Body of pancreas (tissue), 4 donors: ENCODE data around the gene EPOP. TPM values are rescaled to one million over a fixed set of nuclear protein-coding genes. Genes with fewer than 3 reads are reported as not detected.

Experiments
- ATAC-seq: fragments of 150-250 bp; one replicate; pipeline ENCODE4 v1.9.1; 2016
- DNase-seq, 4 donors: peaks; one replicate each; pipeline ENCODE4 v3.0.0-alpha.2; 2019
- H3K27ac ChIP-seq, 4 donors: fragments of 200-600 bp; sonication (generic); 1 replicate in 3 of 4; 2 replicates in 1 of 4; pipeline versions ENCODE4 v1.5.1 to v1.6.1; 2016 to 2019; ENCODE audit warnings: mild to moderate bottlenecking in 1 of 4, mixed read lengths in 1 of 4, moderate library complexity in 1 of 4
- H3K27me3 ChIP-seq, 2 donors: fragments of 200-600 bp; sonication (generic); one replicate each; pipeline ENCODE4 v1.6.0; 2016; ENCODE audit warnings: mild to moderate bottlenecking in 1 of 2
- H3K36me3 ChIP-seq, 2 donors: fragments of 200-600 bp; sonication (generic); replicated peaks in 1 of 2; 2 replicates each; pipeline ENCODE4 v1.5.1; 2016; ENCODE audit warnings: low read depth in 2 of 2; ENCODE audit not compliant: insufficient read depth in 1 of 2
- H3K4me1 ChIP-seq: fragments of 200-600 bp; sonication (generic); one replicate; pipeline ENCODE4 v1.6.0; 2016
- H3K4me3 ChIP-seq, 2 donors: fragments of 200-600 bp; sonication (generic); 1 replicate in 1 of 2; 2 replicates in 1 of 2; pipeline ENCODE4 v1.5.1; 2016 to 2019
- H3K9me3 ChIP-seq, 3 donors: fragments of 200-600 bp; sonication (generic); 1 replicate in 2 of 3; 2 replicates in 1 of 3; pipeline ENCODE4 v1.5.1; 2016
- POLR2A ChIP-seq, 3 donors: fragments of 450-650 bp; IDR thresholded peaks; one replicate each; pipeline ENCODE4 v1.6.1; 2016; ENCODE audit warnings: antibody characterized with exemption in 3 of 3, mild to moderate bottlenecking in 2 of 3
- WGBS, 2 donors: methylation state at CpG; one replicate each; pipeline ENCODE4 v1.1.5; 2017; 5-methylcytosine and 5-hydroxymethylcytosine counted together
- intact Hi-C: fragments of 100-400 bp; cut with DNase I; formaldehyde crosslinking; loops from one replicate; pipeline ENCODE4 v1.15.1; 2023
- total RNA-seq, 2 donors: library from RNA; depleted of rRNA; stranded (reverse); fragments of >200 nt; gene quantifications; one replicate each; pipeline ENCODE4 v1.1.0, GENCODE V29; 2016
- TF ChIP-seq, protein P1 (sequence below), 7 experiments: fragments of 450-650 bp in 4 of 7; fragments of 200-600 bp in 3 of 7; sonication (generic) in 3 of 7; IDR thresholded peaks; one replicate each; pipeline ENCODE4 v1.5.1; 2016 to 2019; ENCODE audit warnings: antibody characterized with exemption in 7 of 7

The EPOP gene
- total RNA-seq, 2 donors from 2014 or later = 3.9 to 11.2 TPM

DNA sequence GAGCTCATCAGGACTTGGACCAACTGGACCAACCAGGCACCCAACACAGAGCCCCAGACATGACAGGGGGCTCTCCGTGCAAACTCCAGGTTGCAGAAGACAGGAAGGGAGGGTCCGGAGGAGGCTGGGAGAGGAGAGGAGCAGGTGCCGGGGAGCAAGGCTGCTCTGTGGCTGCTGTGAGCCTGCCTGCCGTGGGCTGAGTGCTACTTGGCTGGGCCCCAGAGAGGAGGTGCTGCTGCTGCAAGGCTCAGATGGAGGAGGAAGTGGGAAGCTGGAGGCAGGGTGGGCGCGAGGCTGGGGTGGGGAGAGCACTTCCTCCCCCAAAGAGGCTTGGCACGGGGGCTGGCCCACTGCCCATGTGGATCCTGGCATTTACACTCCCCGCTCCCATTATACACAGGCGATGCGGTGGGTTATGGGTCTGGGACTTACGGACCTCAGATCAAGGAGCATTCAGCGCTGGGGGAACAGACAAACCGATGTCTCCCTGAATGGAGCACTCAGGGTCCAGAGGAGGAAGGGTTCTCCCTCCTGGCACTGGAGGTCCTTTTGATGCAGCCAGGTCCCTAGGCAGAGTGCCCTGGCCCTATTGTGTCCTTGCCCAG is 15.9 kb downstream of the EPOP start:
- 40 to 47% methylated on average over 7 to 13 of the region's 13 CpGs for WGBS, 2 donors
- Histone ChIP-seq H3K4me1 (peaks cover 15% of the 10 kb centered on the region), H3K9me3 (no peaks in the 10 kb centered on the region), H3K27ac (peak overlapping the region in 1 of 4 donors; percentile 61), H3K4me3 (no peak overlapping the region), H3K27me3 (peaks cover 0 to 13% of the 10 kb centered on the region in 2 donors), H3K36me3 (no peaks in the 10 kb centered on the region)
- TF ChIP-seq, protein P1, sequence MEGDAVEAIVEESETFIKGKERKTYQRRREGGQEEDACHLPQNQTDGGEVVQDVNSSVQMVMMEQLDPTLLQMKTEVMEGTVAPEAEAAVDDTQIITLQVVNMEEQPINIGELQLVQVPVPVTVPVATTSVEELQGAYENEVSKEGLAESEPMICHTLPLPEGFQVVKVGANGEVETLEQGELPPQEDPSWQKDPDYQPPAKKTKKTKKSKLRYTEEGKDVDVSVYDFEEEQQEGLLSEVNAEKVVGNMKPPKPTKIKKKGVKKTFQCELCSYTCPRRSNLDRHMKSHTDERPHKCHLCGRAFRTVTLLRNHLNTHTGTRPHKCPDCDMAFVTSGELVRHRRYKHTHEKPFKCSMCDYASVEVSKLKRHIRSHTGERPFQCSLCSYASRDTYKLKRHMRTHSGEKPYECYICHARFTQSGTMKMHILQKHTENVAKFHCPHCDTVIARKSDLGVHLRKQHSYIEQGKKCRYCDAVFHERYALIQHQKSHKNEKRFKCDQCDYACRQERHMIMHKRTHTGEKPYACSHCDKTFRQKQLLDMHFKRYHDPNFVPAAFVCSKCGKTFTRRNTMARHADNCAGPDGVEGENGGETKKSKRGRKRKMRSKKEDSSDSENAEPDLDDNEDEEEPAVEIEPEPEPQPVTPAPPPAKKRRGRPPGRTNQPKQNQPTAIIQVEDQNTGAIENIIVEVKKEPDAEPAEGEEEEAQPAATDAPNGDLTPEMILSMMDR (IDR thresholded peaks at IDR 0.05) = no peak
- no peak for DNase-seq
- ATAC-seq = no peak
- intact Hi-C loops = no loop called here

DNA sequence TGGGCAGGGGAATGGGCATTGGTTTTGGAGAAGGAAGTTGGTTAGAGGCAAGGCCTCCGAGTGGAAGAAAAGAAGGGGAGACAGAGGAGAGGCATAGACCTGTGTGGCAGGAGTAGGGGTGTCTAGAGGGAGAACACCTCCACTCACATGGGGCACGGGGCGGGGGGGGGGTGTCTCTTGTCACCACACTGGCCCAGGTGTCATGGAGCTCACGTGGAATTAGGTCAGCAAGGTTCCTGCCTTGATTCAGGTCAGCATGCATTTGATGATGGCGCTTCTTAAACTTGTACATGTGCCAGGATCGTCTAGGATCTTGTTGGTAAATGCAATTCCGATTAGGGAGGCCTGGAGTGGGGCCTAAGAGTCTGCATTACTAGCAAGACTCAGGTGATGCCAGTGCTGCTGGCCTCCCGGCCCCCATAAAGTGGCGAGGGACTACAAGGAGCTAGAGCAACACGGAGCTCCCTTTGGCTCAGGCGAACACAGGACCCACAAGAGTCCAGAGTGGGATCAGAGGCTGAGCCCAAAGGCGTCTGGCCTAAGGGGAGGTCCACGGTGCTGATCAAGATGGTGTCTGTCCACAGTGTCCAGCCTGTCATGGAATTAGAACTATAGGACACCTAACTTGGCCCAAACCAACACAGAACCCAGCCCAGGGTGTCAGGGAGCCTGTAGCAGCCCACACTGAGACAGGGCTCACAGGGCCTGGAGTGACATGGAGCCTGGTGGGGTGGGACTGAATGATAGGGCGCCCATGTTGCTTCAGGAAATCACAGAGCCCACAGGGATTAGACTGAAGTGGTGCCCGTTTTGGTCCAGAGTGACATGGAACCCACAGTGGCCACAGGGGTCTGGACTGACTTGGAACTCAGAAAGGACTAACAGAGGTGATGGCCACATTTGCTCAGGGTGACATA is 16.7 kb downstream of the EPOP start:
- TF ChIP-seq POLR2A (IDR thresholded peaks at IDR 0.05) = no peak
- TF ChIP-seq, protein P1 (IDR thresholded peaks at IDR 0.05) = no peak
- Histone ChIP-seq H3K27ac (peak overlapping the region in 3 of 4 donors; percentile 61 to 75 (median 65)), H3K36me3 (no peaks in the 10 kb centered on the region), H3K4me1 (peaks cover 12% of the 10 kb centered on the region), H3K27me3 (peaks cover 0 to 13% of the 10 kb centered on the region in 2 donors), H3K4me3 (no peak overlapping the region), H3K9me3 (no peaks in the 10 kb centered on the region)
- intact Hi-C loops = no loop called here
- no peak for ATAC-seq
- no peak for DNase-seq
- WGBS, 2 donors = 54 to 68% methylated on average over 6 to 15 of the region's 15 CpGs

DNA sequence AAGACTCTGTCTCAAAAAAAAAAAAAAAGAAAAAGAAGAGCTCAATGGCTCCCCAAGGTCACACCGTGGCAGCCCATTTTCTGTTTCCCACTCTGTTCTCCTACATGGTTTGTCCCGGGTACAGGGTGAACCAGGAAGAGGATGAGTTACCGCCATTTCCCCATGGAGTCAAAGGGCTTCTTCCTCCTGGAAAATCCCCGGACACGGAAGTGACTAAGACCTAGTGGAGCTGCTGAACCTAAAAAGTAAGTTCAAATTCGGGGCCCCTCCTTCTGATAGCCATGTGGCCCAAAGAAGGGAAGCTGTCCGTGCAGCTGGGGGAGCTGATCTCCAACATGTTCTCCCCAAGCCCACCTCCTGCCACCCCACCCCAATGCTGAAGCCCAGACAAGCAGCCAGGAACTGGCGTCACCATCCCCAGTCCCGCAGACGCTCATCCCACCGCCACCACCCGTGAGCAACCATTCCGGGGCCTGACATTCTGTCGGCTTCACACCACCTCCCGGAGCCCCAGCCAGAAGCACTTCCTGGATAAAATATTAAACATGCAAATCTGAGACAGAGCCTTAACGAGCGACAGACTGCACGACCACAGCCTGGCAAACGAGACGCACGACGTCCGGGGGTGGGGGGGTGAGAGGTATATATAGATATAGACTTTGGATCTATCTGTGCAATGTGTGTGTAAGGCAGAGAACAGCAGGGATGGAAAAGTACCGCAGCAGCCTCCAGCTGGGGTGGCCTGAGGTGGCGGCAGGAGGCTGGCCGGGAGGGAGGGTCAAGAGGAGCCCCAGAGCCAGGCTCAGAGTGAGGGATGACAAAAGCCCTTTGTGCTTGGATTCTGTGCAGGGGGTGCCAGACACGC is 17.6 kb downstream of the EPOP start:
- TF ChIP-seq, protein P1 (IDR thresholded peaks at IDR 0.05) = no peak
- TF ChIP-seq POLR2A (IDR thresholded peaks at IDR 0.05) = peak in 1 of 3 donors; percentile 29
- Histone ChIP-seq H3K27me3 (peaks cover 0 to 13% of the 10 kb centered on the region in 2 donors), H3K36me3 (no peaks in the 10 kb centered on the region), H3K9me3 (no peaks in the 10 kb centered on the region), H3K27ac (peak overlapping the region; percentile 11 to 75 (median 63)), H3K4me1 (peaks cover 10% of the 10 kb centered on the region), H3K4me3 (no peak overlapping the region)
- DNase-seq = peak; percentile 27 to 44 (median 29)
- peak; percentile 79 for ATAC-seq
- 38 to 42% methylated on average over 22 to 27 of the region's 27 CpGs for whole genome bisulfite sequencing, 2 donors
- intact Hi-C loops = no loop called here

DNA sequence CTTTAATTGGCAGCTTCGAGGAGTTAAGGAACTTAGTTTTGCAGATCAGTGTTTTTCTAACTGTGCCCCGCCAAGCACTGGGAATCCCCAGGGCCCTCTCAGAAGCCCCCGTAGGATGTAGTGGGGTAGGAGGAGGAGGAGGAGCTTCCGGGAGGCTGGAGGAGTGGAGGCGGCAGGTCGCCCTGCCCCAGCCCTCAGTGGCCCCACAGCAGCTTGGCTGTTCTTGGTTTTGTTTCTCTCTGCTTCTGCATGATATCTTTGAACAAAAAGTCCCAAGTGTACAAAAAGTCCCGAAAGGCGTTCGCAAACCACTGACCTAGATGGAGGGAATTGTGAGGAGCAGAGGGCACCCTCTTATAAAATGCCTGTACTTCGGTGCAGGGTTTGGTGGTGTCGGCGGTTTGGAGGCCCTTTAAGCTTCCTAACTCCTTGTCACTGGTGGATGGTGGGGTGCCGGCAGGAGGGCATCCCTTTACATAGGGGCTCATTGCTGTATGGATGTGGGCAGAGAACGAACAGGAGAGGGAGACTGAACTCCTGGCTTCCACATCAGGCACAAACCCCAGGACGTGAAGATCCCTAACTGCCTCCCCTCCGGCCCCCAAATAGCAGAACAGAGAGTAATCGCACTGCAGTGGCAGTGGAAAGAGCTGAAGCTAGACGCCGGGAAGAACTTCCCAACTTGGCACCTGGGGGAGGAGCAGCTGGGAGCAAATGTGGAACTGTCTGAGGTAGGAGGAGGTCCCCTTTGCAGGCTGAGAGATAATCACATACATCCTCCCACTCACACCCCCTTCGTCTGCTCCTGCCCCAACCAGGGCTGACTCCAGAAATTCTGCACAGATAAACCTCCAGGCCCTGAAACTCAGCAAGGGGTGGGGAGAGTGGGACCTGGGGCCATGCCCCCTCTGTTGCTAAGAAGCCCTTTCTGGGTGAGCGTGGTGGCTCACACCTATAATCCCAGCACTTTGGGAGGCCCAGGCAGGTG is 20.1 kb downstream of the EPOP start:
- H3K27me3 ChIP-seq = peaks cover 0 to 13% of the 10 kb centered on the region in 2 donors
- H3K9me3 ChIP-seq = no peaks in the 10 kb centered on the region
- TF ChIP-seq, protein P1 (IDR thresholded peaks at IDR 0.05) = no peak
- no peak for TF ChIP-seq POLR2A (IDR thresholded peaks at IDR 0.05)
- WGBS, 2 donors = 34 to 54% methylated on average over 15 to 21 of the region's 21 CpGs
- DNase-seq (no peak), ATAC-seq (no peak)
- H3K4me3 ChIP-seq = no peak overlapping the region
- intact Hi-C loops = no loop called here
- no peak overlapping the region for H3K27ac ChIP-seq
- no peaks in the 10 kb centered on the region for H3K36me3 ChIP-seq
- peaks cover 10% of the 10 kb centered on the region for H3K4me1 ChIP-seq
